Fibroblast of skin of right biceps (primary cell): ENCODE measurements around the gene TTLL7.
"Not testable (repeated sequence)": the region's sequence is repeated elsewhere in the genome, so short reads cannot be mapped to it uniquely, and the experiment has no call there.

ENCODE experiments used
- DNase-seq: peaks from one replicate; pipeline ENCODE4 v3.0.0-alpha.2; 2013

The TTLL7 gene

GRCh38 chr1:83927701-83928100, 71.2 kb downstream of the TTLL7 start:
- DNase-seq, result no peak

GRCh38 chr1:83927061-83927460, 71.9 kb downstream of the TTLL7 start:
- no peak for DNase-seq

- DNase-seq, result no peak
Observed at GRCh38 chr1:83923553-83923952, 75.4 kb downstream of the TTLL7 start.

GRCh38 chr1:83922431-83922830, 76.5 kb downstream of the TTLL7 start:
- DNase-seq, result no peak

GRCh38 chr1:83920320-83920719, 78.6 kb downstream of the TTLL7 start:
- no peak for DNase-seq

GRCh38 chr1:83919872-83920271, 79.1 kb downstream of the TTLL7 start:
- no peak for DNase-seq

- no peak for DNase-seq
Observed at GRCh38 chr1:83918688-83919285, 80.1 kb downstream of the TTLL7 start.

GRCh38 chr1:83917959-83918358, 81.0 kb downstream of the TTLL7 start:
- DNase-seq, result no peak

- not testable (repeated sequence) for DNase-seq
Observed at GRCh38 chr1:83916094-83916493, 82.8 kb downstream of the TTLL7 start.

- DNase-seq, result no peak
Observed at GRCh38 chr1:83912876-83913275, 86.1 kb downstream of the TTLL7 start.

- DNase-seq, result peak; percentile 29
Observed at GRCh38 chr1:83910461-83910860, 88.5 kb downstream of the TTLL7 start.

- DNase-seq, result no peak
Observed at GRCh38 chr1:83909687-83910086, 89.2 kb downstream of the TTLL7 start.

- DNase-seq, result peak; percentile 15
Observed at GRCh38 chr1:83905315-83905907, 93.5 kb downstream of the TTLL7 start.

- DNase-seq, result peak; percentile 91
Observed at GRCh38 chr1:83901547-83902155, 97.3 kb downstream of the TTLL7 start.

- DNase-seq, result peak; percentile 83
Observed at GRCh38 chr1:83900524-83900923, 98.4 kb downstream of the TTLL7 start.

GRCh38 chr1:83897516-83897915, 101.4 kb downstream of the TTLL7 start:
- DNase-seq, result no peak

- DNase-seq, result no peak
Observed at GRCh38 chr1:83896299-83896698, 102.6 kb downstream of the TTLL7 start.

- peak; percentile 56 for DNase-seq
Observed at GRCh38 chr1:83889707-83890106, 109.2 kb downstream of the TTLL7 start.

- DNase-seq, result no peak
Observed at GRCh38 chr1:83887483-83887882, 111.4 kb downstream of the TTLL7 start.

- no peak for DNase-seq
Observed at GRCh38 chr1:83883979-83884378, 115.0 kb downstream of the TTLL7 start.

GRCh38 chr1:83882906-83883305, 116.0 kb downstream of the TTLL7 start:
- peak; percentile 66 for DNase-seq

GRCh38 chr1:83872515-83872914, 126.4 kb downstream of the TTLL7 start:
- DNase-seq, result no peak

- DNase-seq, result no peak
Observed at GRCh38 chr1:83864991-83865390, 133.9 kb downstream of the TTLL7 start.

GRCh38 chr1:83860490-83861221, 138.3 kb downstream of the TTLL7 start:
- DNase-seq, result peak; percentile 10
